Right lobe of liver (tissue), 4 donors: ENCODE measurements around the gene LRIT2.

Experiments used
- CTCF ChIP-seq, 4 donors: fragments of 200-600 bp in 3 of 4; fragments of 450-650 bp in 1 of 4; IDR thresholded peaks; one replicate each; pipeline versions ENCODE4 v1.5.1 to v1.8.0; 2016 to 2022; ENCODE audit warnings: antibody characterized with exemption in 4 of 4, mild to moderate bottlenecking in 2 of 4
- POLR2A ChIP-seq: fragments of 450-650 bp; IDR thresholded peaks from one replicate; pipeline ENCODE4 v1.6.1; 2017; ENCODE audit warnings: antibody characterized with exemption, mild to moderate bottlenecking
- donor health status: DM: no; HTN: no; CAD: no.
- donor health status: DM: no; HTN: no; CAD: no.
- donor health status: DM: no; HTN: yes; CAD: no.

DNA sequence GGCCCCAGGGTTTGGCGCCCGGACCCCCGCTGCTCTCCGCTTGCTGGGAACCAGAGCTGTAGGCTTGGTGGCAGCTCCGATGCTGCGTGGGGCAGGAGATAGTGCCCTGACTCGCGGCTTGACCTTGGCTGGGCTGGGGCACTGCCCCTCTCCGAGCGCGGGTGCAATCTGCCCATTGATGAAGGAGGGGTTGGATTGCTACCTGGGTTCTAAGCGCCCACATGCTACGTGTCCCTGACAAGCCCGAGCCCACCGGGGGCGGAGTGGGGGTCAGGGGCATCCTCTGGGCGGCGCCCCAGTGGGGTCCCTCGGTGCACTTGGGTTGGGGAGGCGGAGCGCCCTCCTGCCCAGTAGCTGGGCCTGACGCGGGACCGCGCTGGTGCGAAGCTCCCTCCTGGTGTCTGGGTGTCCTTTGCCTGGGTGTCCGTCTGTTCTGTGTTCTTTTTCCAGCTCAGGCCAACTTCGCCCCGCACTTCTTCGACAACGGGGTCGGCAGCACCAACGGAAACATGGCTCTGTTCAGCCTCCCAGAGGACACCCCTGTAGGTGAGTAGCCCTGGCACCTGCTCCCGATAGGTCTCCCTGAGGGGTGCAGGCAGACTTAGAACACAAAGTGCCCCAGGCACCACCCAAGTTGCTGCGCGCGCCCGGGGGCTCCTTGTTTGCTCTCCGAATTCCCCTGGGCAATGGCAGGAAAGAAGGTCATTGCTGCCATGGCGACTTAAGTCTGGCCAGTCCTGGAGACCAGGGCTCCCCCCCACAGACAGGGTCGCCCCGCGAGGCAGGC is 30.1 kb downstream of the LRIT2 start:
- TF ChIP-seq POLR2A (no peak), CTCF (IDR thresholded peaks at IDR 0.05) (no peak)
